Left lung (tissue), 10 donors: ENCODE results near the gene SLC22A23. TPM values are rescaled to one million over a fixed set of nuclear protein-coding genes. Genes with fewer than 3 reads are reported as not detected.
A peak's percentile ranks its signal among the peaks of the same experiment; 100 is the strongest.

ENCODE experiments used
- ATAC-seq: fragments of 200-7000 bp; cut with Tn5 transposase; one replicate; pipeline ENCODE4 v1.9.1; 2020; ENCODE audit warnings: moderate library complexity
- DNase-seq, 4 donors: peaks; one replicate each; pipeline ENCODE4 v3.0.0-alpha.2; 2013 to 2020
- H3K27ac ChIP-seq, 2 donors: fragments of 200-600 bp; sonication (generic) in 1 of 2; one replicate each; pipeline versions ENCODE4 v1.5.0 to v1.8.0; 2020 to 2021
- H3K27me3 ChIP-seq, 2 donors: fragments of 200-600 bp; sonication (generic) in 1 of 2; one replicate each; pipeline versions ENCODE4 v1.5.0 to v1.8.0; 2020 to 2021
- H3K36me3 ChIP-seq, 2 donors: fragments of 200-600 bp; sonication (generic) in 1 of 2; one replicate each; pipeline versions ENCODE4 v1.5.0 to v1.8.0; 2020 to 2021
- H3K4me1 ChIP-seq, 2 donors: fragments of 200-600 bp; one replicate each; pipeline ENCODE4 v1.8.0; 2021
- H3K4me3 ChIP-seq, 2 donors: fragments of 200-600 bp; sonication (generic) in 1 of 2; one replicate each; pipeline versions ENCODE4 v1.5.0 to v1.8.0; 2020 to 2021; ENCODE audit warnings: mild to moderate bottlenecking in 1 of 2
- H3K9me3 ChIP-seq, 2 donors: fragments of 200-600 bp; sonication (generic) in 1 of 2; one replicate each; pipeline versions ENCODE4 v1.5.0 to v1.8.0; 2020 to 2021
- intact Hi-C, 2 donors: fragments of 100-400 bp; cut with DNase I; formaldehyde crosslinking; loops; one replicate each; pipeline versions ENCODE4 v1.11.2 to v1.14.2; 2022
- polyA plus RNA-seq, 6 donors: library from polyadenylated mRNA; unstranded; fragments of 120-200 nt; gene quantifications; one replicate each; pipeline ENCODE4 v1.2.1, GENCODE V29; 2013; ENCODE audit not compliant: insufficient read length in 6 of 6
- total RNA-seq, 2 donors: library from RNA; stranded (reverse); fragmentation: NEBNext Ultra II Directional; extraction: Animal tissue kit (Norgen Biotek cat#: 25700); gene quantifications; one replicate each; pipeline ENCODE4 v1.2.1, GENCODE V29; 2021
- TF ChIP-seq, protein P1 (sequence below), 2 donors: fragments of 200-600 bp; sonication (generic) in 1 of 2; IDR thresholded peaks; one replicate each; pipeline versions ENCODE4 v1.5.0 to v1.8.0; 2021; ENCODE audit warnings: antibody characterized with exemption in 2 of 2
- donor health status: DM: no; HTN: yes; CAD: no.
- donor health status: DM: no; HTN: no; CAD: no.

Gene SLC22A23
- total and polyA plus RNA-seq, 8 donors: 19.7 to 31.2 (median 23.9) TPM

DNA sequence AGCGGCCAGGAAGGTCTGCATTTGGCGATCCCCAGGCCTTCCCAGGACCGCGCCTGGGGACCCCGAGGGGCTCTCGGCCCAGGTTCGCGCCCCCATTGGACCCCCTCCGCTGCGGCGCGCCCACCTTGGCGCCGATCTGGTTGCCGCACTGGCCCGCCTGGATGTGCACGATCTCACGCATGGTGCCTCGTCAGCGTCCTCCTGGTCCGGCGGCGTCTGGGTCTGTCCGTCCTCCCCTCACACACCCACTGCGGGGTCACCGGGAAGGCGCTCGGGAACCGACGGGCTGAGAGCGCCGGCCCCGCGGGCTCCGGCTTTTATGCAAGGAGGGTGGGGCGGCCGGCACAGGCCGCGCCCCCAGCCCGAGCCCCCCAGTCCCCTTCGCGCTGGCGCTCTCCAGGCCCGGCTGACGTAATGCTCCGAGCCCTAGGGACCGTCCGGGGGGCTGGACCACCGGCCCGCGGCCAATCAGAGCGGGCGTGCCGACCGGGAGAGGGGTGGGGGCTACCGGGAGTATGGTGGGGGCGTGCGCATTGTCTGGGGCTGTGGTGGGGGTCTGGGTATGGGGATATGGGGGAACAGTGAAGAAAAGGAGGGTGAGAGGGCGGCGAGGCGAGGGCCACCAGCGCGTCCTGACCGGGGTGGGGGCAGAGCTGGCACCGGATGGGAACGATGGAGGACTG is 229.3 kb downstream of the SLC22A23 start, which contains the start of gene TUBB2B:
TUBB2B (minus strand) TSS at position 291 of the 683 bp plus-strand sequence; CDS start at position 181, 110 bp downstream.
- Histone ChIP-seq H3K27ac (no peak within 1 kb of the TSS), H3K4me1 (peaks cover 39 to 50% of the 10 kb centered on the region in 2 donors), H3K9me3 (no peaks in the 10 kb centered on the region), H3K4me3 (peak within 1 kb of the TSS; percentile 19 to 22), H3K36me3 (no peaks in the 10 kb centered on the region), H3K27me3 (peaks cover 51 to 85% of the 10 kb centered on the region in 2 donors)
- peak; percentile 11 for ATAC-seq
- peak in 2 of 4 donors; percentile 69 to 71 for DNase-seq
- intact Hi-C loops: no loop called here
- TF ChIP-seq, protein P1, sequence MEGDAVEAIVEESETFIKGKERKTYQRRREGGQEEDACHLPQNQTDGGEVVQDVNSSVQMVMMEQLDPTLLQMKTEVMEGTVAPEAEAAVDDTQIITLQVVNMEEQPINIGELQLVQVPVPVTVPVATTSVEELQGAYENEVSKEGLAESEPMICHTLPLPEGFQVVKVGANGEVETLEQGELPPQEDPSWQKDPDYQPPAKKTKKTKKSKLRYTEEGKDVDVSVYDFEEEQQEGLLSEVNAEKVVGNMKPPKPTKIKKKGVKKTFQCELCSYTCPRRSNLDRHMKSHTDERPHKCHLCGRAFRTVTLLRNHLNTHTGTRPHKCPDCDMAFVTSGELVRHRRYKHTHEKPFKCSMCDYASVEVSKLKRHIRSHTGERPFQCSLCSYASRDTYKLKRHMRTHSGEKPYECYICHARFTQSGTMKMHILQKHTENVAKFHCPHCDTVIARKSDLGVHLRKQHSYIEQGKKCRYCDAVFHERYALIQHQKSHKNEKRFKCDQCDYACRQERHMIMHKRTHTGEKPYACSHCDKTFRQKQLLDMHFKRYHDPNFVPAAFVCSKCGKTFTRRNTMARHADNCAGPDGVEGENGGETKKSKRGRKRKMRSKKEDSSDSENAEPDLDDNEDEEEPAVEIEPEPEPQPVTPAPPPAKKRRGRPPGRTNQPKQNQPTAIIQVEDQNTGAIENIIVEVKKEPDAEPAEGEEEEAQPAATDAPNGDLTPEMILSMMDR (IDR thresholded peaks at IDR 0.05): no peak

DNA sequence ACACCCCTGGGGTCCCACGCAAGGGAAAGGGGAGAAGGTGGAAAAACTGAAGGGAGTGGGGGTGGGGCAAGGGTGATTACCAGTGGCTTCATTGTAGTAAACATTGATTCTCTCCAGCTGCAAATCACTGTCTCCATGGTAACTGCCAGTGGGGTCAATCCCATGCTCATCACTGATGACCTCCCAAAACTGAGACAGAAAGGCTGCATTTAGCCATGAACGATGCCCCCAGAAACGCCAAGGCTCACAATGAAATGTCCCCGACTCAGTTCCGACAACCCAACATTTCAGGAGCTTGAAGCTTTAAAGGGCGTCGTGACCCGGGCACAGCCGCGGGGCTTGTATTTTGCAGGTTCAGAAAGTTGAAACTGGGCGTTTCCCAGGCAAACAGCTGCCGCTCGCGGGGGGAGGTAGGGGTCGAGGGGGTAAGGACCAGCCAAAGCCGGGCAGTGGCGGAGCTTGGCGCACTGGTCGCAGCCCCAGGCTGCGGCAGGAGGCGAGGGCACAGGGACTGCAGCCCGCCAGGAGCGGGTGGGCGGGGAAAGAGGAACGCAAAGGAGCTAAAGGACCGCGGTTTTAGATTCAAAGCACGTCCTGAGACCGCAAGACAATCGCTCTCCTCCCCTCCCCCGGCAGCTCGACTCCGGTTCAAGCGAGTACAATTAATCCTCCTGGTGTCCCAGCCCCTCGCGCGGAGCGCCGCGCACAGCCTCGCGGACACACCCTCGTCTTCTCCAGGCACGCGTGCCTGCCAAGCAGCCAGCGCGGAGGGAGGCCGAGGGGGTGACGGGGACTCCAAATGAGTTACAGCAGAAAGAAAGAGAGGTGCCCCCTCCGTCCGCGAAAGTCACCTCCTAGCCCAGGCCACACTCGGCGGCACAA is 230.1 kb downstream of the SLC22A23 start:
- TF ChIP-seq, protein P1 (IDR thresholded peaks at IDR 0.05): no peak
- no peak overlapping the region for H3K27ac ChIP-seq
- peaks cover 43 to 80% of the 10 kb centered on the region in 2 donors for H3K27me3 ChIP-seq
- no peaks in the 10 kb centered on the region for H3K36me3 ChIP-seq
- H3K9me3 ChIP-seq: no peaks in the 10 kb centered on the region
- H3K4me3 ChIP-seq: peak overlapping the region; percentile 19 to 22
- no peak for ATAC-seq
- peak in 2 of 4 donors; percentile 49 to 83 for DNase-seq
- intact Hi-C loops: no loop called here
- H3K4me1 ChIP-seq: peaks cover 34 to 44% of the 10 kb centered on the region in 2 donors

DNA sequence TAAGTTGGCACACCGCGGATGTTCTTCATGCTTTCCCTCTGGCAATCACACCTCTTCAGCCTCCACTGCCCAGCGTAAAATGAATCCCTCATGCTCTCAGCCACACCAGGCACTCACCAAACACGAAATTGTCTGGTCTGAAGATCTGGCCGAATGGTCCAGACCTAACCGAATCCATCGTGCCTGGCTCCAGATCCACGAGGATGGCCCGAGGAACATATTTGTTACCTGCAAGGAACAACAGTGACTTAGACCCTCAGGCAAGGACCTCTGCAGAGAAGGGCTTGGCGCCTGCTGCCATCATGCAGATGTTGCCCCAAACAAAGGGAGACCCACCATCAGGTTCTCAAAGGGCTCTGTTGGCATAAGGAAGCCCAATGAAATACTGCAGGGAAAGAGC is 230.8 kb downstream of the SLC22A23 start:
- Histone ChIP-seq H3K9me3 (no peaks in the 10 kb centered on the region), H3K36me3 (no peaks in the 10 kb centered on the region), H3K27me3 (peaks cover 43 to 73% of the 10 kb centered on the region in 2 donors), H3K4me1 (peaks cover 34 to 37% of the 10 kb centered on the region in 2 donors), H3K4me3 (no peak overlapping the region), H3K27ac (no peak overlapping the region)
- DNase-seq: no peak
- intact Hi-C loops: no loop called here
- TF ChIP-seq, protein P1 (IDR thresholded peaks at IDR 0.05): no peak
- no peak for ATAC-seq

DNA sequence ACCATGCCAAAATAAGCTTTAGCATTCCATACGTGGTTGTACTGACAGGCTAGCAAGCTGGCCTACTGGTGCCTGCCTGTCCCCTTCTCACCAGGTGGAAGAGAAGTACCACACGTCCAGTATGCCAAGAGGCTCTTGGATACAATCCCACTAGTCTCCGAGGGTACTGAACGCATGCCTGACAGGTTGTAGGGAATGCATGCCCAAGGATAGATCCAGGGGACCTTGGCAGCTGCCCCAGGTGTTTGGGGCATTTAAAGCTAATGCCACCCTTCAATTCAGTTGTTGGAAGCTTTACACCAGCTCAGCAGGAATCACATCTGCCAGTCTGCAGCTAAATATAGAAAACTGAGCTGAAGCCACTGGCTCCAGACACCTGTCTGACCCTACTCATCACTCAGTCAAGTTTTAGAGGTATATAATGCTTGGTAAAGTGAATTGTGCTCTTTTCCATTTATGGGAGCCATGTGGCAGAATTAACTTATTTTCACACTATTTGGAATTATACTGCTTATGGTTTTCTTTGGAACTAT is 234.3 kb downstream of the SLC22A23 start:
- DNase-seq (no peak), ATAC-seq (no peak)
- Histone ChIP-seq H3K36me3 (no peaks in the 10 kb centered on the region), H3K4me3 (no peak overlapping the region), H3K4me1 (peaks cover 10 to 12% of the 10 kb centered on the region in 2 donors), H3K27me3 (peaks cover 17 to 54% of the 10 kb centered on the region in 2 donors), H3K27ac (no peak overlapping the region), H3K9me3 (no peaks in the 10 kb centered on the region)
- intact Hi-C loops: no loop called here
- TF ChIP-seq, protein P1 (IDR thresholded peaks at IDR 0.05): no peak
